Left renal pelvis (tissue), 4 donors: Measurements from ENCODE around the gene CNTN3. TPM values are rescaled to one million over a fixed set of nuclear protein-coding genes. Genes with fewer than 3 reads are reported as not detected.
A peak's percentile ranks its signal among the peaks of the same experiment; 100 is the strongest.

Experiments
- DNase-seq, 4 donors: peaks; one replicate each; pipeline ENCODE4 v3.0.0-alpha.2; 2013; ENCODE audit warnings: low read depth in 4 of 4, low spot score in 3 of 4
- polyA plus RNA-seq, 4 donors: library from polyadenylated mRNA; unstranded; fragments of 120-200 nt; gene quantifications; one replicate each; pipeline ENCODE4 v1.2.1, GENCODE V29; 2013; ENCODE audit not compliant: insufficient read length in 4 of 4

Gene CNTN3
- polyA plus RNA-seq, result 10 to 100 TPM in 1 of 4 donors, 1 to 10 TPM in 3; 6.9 to 21.4 (median 8.2) TPM

DNA sequence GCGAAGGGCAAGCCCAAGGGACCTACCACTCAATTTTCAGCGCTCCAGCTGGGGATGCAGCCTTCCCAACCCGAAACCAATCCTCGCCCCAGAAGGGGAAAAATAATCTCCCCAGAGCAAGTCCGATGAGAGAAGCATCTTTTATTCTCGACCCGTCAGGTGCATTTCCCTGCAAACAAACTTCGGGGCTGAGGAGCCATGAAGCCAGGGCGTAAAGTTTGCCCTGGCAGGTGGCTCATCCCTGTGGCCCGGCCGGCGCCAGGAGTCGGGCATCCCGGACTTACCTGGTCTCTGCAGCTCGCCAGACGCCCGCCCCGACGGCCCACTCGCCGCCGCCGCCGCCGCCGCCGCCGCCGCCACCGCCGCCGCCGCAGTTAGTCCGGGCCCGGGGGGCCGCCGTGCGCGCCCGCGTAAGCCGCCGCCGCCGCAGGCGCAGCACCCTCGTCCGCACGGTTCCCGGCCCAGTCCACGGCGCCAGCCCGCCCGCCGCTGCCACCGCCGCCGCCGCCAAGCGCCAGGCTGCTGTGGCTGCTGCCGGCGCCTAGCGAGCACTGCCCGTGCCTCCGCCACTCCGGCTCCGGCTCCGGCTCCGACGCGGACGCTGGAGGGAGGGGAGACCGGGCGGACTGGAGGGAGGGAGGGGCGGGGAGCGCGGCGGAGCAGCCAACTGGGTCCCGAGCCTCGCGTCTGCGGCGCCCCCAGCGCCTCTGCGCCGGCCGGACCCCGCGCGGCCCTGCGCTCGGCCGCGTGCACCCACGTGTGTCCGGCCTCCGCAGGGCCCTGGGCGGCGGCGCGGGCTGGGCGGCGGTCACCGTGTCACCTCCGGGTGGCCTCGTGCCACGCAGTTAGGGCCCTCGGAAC, at the start of gene CNTN3:
Gene CNTN3 (minus strand): TSS at position 553 of the 861 bp plus-strand sequence. CDS start 93,547 bp downstream, outside the sequence.
- peak in 2 of 4 donors; percentile 23 to 48 for DNase-seq

- no peak for DNase-seq
Measured at GRCh38 chr3:74663178-74663577, 48.7 kb upstream of the CNTN3 start.

DNA sequence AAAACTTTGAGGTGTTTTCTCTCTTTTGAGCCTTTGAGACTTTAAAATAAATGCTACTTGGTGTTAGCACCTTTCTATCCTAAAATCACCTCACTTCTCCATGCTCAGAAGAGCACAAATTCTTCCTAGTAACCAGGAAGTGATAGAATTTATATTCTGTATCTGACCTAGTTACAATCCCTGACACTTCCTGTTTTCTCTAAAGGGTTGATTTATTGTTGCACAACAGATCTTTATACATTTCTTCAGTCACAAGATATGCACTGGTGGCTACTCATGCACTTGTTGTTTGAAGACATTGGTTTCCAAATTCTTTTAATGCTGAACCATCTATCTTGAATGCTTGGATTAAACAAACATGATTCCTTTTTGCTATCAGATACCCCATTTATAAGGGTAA, 47.2 kb upstream of the CNTN3 start:
- DNase-seq, result no peak

- DNase-seq, result no peak
Measured at GRCh38 chr3:74651885-74652284, 37.4 kb upstream of the CNTN3 start.

- no peak for DNase-seq
Measured at GRCh38 chr3:74651292-74651691, 36.8 kb upstream of the CNTN3 start.

GRCh38 chr3:74648107-74648506, 33.6 kb upstream of the CNTN3 start:
- no peak for DNase-seq

DNA sequence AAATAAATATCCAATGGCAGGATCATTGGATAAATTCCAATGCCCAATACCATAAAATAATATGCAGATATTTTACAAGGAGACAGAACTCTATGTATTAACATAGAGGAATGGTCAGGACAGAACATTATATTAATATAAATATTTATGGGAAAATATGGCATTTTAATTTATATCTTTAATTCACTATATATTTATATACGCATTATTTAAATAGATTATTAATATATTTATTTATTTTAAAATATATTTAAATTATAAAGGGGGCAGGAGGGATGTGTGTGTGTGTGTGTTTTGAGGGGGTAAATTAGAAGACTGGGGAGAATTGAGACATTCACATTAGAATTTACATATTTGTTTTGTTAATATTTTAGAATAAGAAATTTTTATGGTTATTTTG, 31.6 kb upstream of the CNTN3 start:
- no peak for DNase-seq

GRCh38 chr3:74643636-74644035, 29.2 kb upstream of the CNTN3 start:
- DNase-seq, result no peak

DNA sequence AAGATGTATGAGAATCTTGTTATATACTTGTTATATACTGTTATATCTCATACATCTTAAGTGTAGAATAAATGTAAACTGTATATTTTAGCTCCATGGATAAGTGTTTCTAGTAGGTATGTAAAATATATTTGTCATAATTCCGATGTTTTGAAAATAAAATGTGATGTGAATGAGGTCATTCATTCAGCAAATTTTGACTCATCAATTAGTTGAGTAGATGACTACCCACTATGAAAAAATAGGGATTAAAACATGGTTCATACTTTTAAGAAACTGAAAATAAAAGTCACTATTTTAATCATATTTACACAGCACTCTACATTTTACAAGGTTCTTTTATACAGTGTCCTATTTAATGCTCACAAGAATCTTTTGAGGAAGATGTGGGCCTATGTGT, 28.4 kb upstream of the CNTN3 start:
- no peak for DNase-seq

GRCh38 chr3:74640211-74640610, 25.8 kb upstream of the CNTN3 start:
- no peak for DNase-seq

- DNase-seq, result no peak
Measured at GRCh38 chr3:74639681-74640080, 25.2 kb upstream of the CNTN3 start.

DNA sequence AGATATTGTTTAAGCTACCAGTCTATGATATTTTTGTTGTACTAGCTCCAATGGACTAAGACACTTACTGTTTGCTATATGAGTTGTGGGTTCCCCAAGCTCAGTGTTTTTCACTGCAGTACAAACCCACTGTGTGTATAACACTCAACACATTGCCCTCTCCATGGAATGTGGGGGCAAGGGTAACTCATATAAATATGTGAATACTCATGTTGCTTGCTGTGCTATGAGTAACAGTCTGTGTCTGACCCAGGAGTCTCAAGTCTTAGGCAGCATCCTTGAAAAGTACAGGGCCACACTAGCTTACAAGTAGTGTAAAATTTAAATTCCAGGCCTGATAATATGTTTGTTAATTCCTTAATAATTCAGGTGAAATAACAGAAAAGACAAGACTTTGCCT, 22.5 kb upstream of the CNTN3 start:
- no peak for DNase-seq

- no peak for DNase-seq
Measured at GRCh38 chr3:74633021-74633420, 18.6 kb upstream of the CNTN3 start.

DNA sequence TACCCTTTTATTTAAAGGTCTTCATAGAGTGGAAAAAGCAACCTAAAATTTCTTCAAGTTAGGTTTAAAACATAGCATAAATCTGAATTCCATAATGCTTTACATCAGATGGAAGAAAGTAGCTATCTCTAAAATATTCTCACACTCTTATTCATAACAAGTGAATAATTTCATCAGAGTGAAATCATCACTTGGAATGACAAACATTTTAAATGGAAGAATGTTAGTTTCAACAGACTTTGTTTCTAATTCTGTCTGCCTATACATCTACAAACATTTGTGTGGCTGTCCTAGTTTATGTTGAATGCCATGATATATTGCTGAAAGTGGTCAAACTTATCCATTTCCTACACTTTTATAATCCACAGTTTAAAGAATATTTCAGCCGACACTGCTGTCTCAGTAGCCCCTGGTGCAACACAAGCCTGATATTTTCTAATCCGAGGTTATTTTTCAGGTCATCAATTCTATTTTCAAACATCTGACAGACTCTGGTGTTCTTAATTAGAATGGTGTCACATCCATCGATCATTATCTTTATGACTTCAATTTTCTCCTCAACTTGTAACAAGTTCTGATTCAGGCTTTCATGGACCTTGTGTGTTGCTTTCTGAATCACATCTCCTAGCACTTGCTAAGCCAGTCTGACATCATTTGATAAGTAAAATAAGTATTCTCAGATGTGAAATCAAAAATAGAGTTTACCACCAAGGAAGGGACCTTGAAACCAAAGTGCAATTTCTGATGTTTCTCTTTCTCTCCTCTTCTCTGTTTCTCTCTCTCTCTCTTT, 17.1 kb upstream of the CNTN3 start:
- DNase-seq, result no peak

DNA sequence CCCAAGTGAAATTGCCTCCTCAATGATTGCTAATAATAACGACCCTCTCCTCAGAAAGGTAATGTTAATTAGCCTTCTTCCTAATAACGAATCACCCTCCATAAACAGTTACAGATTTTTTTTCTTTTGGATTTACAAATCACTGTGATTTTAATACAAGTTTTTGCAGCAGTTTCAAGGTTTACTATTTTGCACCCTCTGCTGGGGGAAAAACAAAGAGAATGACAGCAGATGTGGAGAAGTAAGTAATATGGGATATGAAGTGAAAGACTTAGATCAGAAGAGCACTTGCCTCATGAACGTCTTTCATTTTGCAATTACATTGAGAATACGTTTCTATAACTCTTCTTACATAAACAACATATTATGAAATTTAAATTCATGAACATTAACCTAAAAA, 16.1 kb upstream of the CNTN3 start:
- no peak for DNase-seq

- DNase-seq, result no peak
Measured at GRCh38 chr3:74626011-74626410, 11.6 kb upstream of the CNTN3 start.

DNA sequence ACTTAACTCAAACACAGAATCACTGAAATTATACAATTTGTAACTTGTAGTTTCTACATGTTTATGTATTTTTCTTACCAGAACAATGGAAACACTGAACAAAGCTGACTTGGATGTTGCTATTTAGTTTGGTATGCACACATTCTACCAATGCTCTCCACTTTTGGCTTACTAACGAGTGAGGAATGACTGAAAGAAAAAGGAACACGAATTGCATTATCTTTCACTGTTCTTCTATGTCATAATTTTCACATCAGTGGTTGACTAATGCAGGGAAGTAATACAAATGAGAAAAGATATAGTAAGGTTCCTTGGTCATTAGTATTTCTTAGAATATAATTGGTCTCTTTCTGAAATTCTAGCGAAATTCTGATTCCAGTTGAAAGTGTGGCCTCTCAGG, 9.8 kb upstream of the CNTN3 start:
- no peak for DNase-seq

DNA sequence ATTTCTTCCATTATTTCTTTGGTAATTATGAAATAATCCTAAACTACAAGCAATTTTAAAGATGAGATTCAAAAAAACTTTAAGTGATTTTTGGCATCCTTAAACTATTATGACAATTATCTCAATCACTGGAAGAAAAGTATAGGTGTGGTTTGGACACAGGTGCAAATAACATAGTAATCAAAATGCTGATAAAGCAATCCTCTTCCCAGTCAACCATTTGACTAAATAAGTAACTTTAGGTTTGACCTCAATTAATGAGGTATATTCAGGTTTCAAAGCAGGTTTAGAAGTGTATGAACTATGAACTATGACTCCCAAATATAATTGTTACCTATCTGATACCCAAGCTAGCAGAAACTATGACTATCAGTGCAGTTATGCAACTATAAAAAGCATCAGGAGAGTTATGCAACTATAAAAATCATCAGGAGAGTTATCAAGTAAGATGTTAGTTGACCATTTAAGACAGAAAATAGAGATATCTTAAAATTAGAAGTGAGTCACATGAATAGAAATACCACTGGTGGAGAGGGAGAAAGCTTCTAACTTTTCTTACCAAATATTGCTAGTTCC, 8.9 kb upstream of the CNTN3 start:
- no peak for DNase-seq

DNA sequence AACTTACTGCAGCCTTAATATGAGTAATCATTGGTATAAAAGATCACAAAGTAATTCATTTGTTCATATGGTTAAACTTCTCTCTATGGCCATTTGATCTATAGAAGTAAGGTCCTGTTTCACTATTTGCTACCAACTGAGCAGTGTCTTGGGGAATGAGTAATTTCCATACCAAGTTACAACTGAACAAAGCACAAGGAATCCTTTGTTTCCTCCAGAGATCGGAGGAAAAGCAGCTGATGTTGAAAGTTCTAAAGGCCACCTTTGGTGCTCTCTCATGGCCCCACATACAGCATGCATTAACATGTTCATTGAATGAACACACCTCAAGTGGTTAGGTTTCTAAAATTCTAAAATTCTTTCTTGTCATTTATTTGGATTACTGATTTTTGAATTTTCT, 7.1 kb upstream of the CNTN3 start:
- DNase-seq, result no peak

DNA sequence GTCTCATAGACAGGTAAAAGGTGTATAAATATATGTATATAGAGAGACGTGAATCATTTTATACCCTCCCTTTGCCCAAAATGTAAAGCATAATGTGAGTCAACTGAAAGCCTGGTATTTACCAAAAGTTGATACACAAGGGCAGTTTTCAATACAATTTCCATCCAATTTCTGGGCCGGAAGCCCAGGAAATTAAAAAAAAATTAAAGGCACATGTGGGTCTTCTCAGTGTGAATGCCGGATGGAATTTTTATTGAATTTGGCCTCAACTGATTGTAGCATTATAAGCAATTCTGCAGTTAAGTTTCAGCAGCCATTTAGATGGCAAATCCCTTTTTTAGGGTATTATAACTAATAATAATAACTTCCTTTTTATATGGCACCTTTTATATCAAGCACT, 3.3 kb upstream of the CNTN3 start:
- DNase-seq, result no peak

- no peak for DNase-seq
Measured at GRCh38 chr3:74613521-74614106, 845 bp downstream of the CNTN3 start.
